Uterus (tissue), 4 donors: ENCODE results near the gene AK1. TPM values are rescaled to one million over a fixed set of nuclear protein-coding genes. Genes with fewer than 3 reads are reported as not detected.
A peak's percentile ranks its signal among the peaks of the same experiment; 100 is the strongest.

ENCODE experiments used
- DNase-seq, 2 donors: peaks; one replicate each; pipeline ENCODE4 v3.0.0-alpha.2; 2019 to 2020
- H3K27ac ChIP-seq, 2 donors: fragments of 200-600 bp; sonication (generic); 1 replicate in 1 of 2; 2 replicates in 1 of 2; pipeline ENCODE4 v1.5.1; 2016 to 2018
- H3K27me3 ChIP-seq, 2 donors: fragments of 200-600 bp; sonication (generic); one replicate each; pipeline ENCODE4 v1.5.1; 2018 to 2019; ENCODE audit warnings: control low read depth in 1 of 2
- H3K36me3 ChIP-seq, 2 donors: fragments of 200-600 bp; sonication (generic); one replicate each; pipeline ENCODE4 v1.5.1; 2019; ENCODE audit warnings: control low read depth in 1 of 2
- H3K4me1 ChIP-seq, 2 donors: fragments of 200-600 bp; sonication (generic); one replicate each; pipeline ENCODE4 v1.5.1; 2018 to 2019; ENCODE audit warnings: control low read depth in 1 of 2
- H3K4me3 ChIP-seq, 2 donors: fragments of 200-600 bp; sonication (generic); 1 replicate in 1 of 2; 2 replicates in 1 of 2; pipeline ENCODE4 v1.5.1; 2018 to 2019; ENCODE audit warnings: mild to moderate bottlenecking in 1 of 2
- H3K9me3 ChIP-seq, 2 donors: fragments of 200-600 bp; sonication (generic); one replicate each; pipeline ENCODE4 v1.5.1; 2019; ENCODE audit warnings: control low read depth in 1 of 2
- CTCF ChIP-seq, 4 experiments: fragments of 200-600 bp in 2 of 4; fragments of 450-650 bp in 2 of 4; sonication (generic) in 2 of 4; IDR thresholded peaks; one replicate each; pipeline ENCODE4 v1.5.1; 2016 to 2019; ENCODE audit warnings: antibody characterized with exemption in 4 of 4, mild to moderate bottlenecking in 2 of 4, moderate library complexity in 1 of 4
- POLR2A ChIP-seq, 2 donors: fragments of 450-650 bp; IDR thresholded peaks; one replicate each; pipeline ENCODE4 v1.6.1; 2016; ENCODE audit warnings: antibody characterized with exemption in 2 of 2, mild to moderate bottlenecking in 1 of 2, moderate library complexity in 1 of 2
- intact Hi-C: fragments of 100-400 bp; cut with DNase I; formaldehyde crosslinking; loops from one replicate; pipeline ENCODE4 v1.15.1; 2023; ENCODE audit warnings: low total_unique reads
- total RNA-seq, 4 donors: library from RNA; depleted of rRNA in 3 of 4; stranded (reverse); fragments of >200 nt in 3 of 4; gene quantifications; one replicate each; pipeline versions ENCODE4 v1.1.0 to v1.2.4, GENCODE V29; 2014 to 2023
- donor health status: DM: yes; HTN: yes; CAD: no.

Gene AK1
- total RNA-seq, 4 donors from 2014 or later, result 6.1 to 54.3 (median 15.7) TPM

GRCh38 chr9:127866535-127866934, 10.9 kb downstream of the AK1 start:
- Histone ChIP-seq H3K4me3 (no peak overlapping the region), H3K4me1 (no peaks in the 10 kb centered on the region), H3K27me3 (no peaks in the 10 kb centered on the region), H3K9me3 (no peaks in the 10 kb centered on the region), H3K36me3 (no peaks in the 10 kb centered on the region), H3K27ac (no peak overlapping the region)
- DNase-seq, result no peak
- TF ChIP-seq CTCF (IDR thresholded peaks at IDR 0.05) (no peak), POLR2A (IDR thresholded peaks at IDR 0.05) (no peak)
- intact Hi-C loops, result loop anchor here (5.0 kb wide), 1 partner anchor 129 kb away; the partner anchor contains the start of gene TOR2A

DNA sequence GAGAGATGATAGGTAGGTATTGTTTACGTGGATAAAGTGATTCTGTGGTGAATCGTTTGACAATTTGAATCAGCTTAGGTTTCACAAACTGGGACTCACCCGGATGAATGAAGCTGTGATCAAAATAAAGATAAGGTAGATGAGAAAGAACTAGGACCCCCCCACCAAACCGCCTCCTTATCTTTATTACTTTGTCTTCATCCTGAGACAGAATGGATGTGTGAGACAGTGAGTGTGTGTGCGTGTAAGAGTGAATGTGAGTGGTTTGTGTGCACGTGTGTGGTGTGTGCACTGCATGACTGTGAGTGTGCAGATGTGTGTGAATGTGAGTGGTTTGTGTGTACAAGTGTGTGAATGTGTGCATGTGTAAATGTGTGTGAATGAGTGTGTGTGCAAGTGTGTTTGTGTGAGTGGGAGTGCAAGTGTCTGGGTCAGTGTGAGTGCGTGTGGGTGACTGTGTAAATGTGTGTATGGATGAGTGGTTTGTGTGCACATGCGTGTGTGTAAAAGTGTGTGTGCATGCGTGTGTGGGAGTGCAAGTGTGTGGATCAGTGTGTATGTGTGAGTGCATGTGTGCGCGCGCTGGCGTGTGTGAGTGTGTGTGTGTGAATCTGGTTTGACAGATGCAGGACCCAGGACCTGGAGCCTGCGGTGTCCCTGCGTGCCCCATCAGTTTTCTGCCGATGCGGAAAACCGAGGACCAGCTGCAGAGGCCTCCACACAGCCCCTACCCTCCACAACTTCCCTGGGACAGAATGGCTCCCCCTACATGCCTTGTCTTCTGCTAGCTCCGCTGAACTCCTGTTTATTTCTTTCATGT, 11.6 kb downstream of the AK1 start:
- no peaks in the 10 kb centered on the region for H3K27me3 ChIP-seq
- TF ChIP-seq CTCF (IDR thresholded peaks at IDR 0.05), result no peak
- no peak for TF ChIP-seq POLR2A (IDR thresholded peaks at IDR 0.05)
- H3K27ac ChIP-seq, result no peak overlapping the region
- H3K36me3 ChIP-seq, result no peaks in the 10 kb centered on the region
- no peak overlapping the region for H3K4me3 ChIP-seq
- DNase-seq, result no peak
- no peaks in the 10 kb centered on the region for H3K9me3 ChIP-seq
- intact Hi-C loops, result loop anchor here (5.0 kb wide), 1 partner anchor 129 kb away; the partner anchor contains the start of gene TOR2A
- no peaks in the 10 kb centered on the region for H3K4me1 ChIP-seq

DNA sequence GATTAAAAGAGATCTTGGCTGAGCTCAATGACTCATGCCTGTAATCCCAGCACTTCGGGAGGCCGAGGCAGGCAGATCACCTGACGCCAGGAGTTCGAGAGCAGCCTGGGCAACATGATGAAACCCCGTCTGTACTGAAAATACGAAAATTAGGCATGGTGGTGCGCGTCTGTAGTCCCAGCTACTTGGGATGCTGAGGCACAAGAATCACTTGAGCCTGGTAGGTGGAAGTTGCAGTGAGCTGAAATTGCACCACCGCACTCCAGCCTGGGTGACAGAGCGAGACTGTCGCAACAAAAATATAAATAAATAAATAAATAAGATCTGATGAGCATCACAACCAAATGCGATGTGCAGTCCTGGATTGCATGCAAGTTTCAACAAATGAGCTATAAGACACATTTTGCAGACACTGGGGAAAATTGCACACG, 14.3 kb downstream of the AK1 start:
- no peak overlapping the region for H3K4me3 ChIP-seq
- intact Hi-C loops, result no loop called here

GRCh38 chr9:127862075-127863011, 15.1 kb downstream of the AK1 start:
- peak; percentile 51 to 59 for DNase-seq
- Histone ChIP-seq H3K36me3 (no peaks in the 10 kb centered on the region), H3K9me3 (no peaks in the 10 kb centered on the region), H3K27ac (peak overlapping the region; percentile 65 to 75), H3K27me3 (no peaks in the 10 kb centered on the region), H3K4me3 (no peak overlapping the region), H3K4me1 (no peaks in the 10 kb centered on the region)
- TF ChIP-seq CTCF (IDR thresholded peaks at IDR 0.05) (no peak), POLR2A (IDR thresholded peaks at IDR 0.05) (no peak)
- intact Hi-C loops, result no loop called here

More for the DNA sequence above, 14.3 kb downstream of the AK1 start:
- Histone ChIP-seq H3K36me3 (no peaks in the 10 kb centered on the region), H3K4me1 (no peaks in the 10 kb centered on the region), H3K27me3 (no peaks in the 10 kb centered on the region), H3K27ac (peak overlapping the region in 1 of 2 donors; percentile 75), H3K9me3 (no peaks in the 10 kb centered on the region)
- TF ChIP-seq CTCF (IDR thresholded peaks at IDR 0.05) (no peak), POLR2A (IDR thresholded peaks at IDR 0.05) (no peak)
- no peak for DNase-seq
